HCT116 (cell line): ENCODE data around the gene SPPL2C.

Experiments used
- ATF3 ChIP-seq: IDR thresholded peaks from 2 replicates; pipeline ENCODE4 v1.6.1; 2012
- EZH2 ChIP-seq: fragments of 200-600 bp; sonication (generic); IDR thresholded peaks from 2 replicates; pipeline ENCODE4 v1.6.1; 2017; ENCODE audit warnings: antibody characterized with exemption, mixed run types
- EZH2phosphoT487 ChIP-seq: fragments of 200-600 bp; IDR thresholded peaks from 2 replicates; pipeline ENCODE4 v1.6.1; 2018; ENCODE audit warnings: antibody characterized with exemption, borderline replicate concordance
- POLR2A ChIP-seq: IDR thresholded peaks from 2 replicates; pipeline ENCODE4 v1.7.0; 2011; ENCODE audit warnings: borderline replicate concordance; ENCODE audit not compliant: insufficient read depth, insufficient read length; ENCODE audit errors: extremely low read depth
- POLR2AphosphoS5 ChIP-seq: IDR thresholded peaks from 2 replicates; pipeline ENCODE4 v1.6.1; 2011; ENCODE audit warnings: mild to moderate bottlenecking, low read depth, low read length, moderate library complexity
- RAD21 ChIP-seq: IDR thresholded peaks from 2 replicates; pipeline ENCODE4 v1.6.1; 2012; ENCODE audit warnings: low read depth, mild to moderate bottlenecking
- SIN3A ChIP-seq: IDR thresholded peaks from 2 replicates; pipeline ENCODE4 v1.6.1; 2012; ENCODE audit warnings: low read depth
- YY1 ChIP-seq: IDR thresholded peaks from 2 replicates; pipeline ENCODE4 v1.6.1; 2011; ENCODE audit warnings: low read length, low read depth, moderate library complexity, mild to moderate bottlenecking; ENCODE audit not compliant: insufficient replicate concordance; ENCODE audit errors: extremely low read depth
- ZNF274 ChIP-seq: fragments of 200-500 bp; sonication (Bioruptor generic); IDR thresholded peaks from 2 replicates; pipeline ENCODE4 v1.6.1; 2014; ENCODE audit warnings: mild to moderate bottlenecking, low read depth, low read length, inconsistent platforms
- TF ChIP-seq, protein P1 (sequence below), 3 experiments: fragments of 200-600 bp in 1 of 3; sonication (generic) in 1 of 3; IDR thresholded peaks in 2 of 3; conservative IDR thresholded peaks in 1 of 3; 2 replicates each; pipeline ENCODE4 v1.5.1; 2012 to 2017; ENCODE audit warnings: low read depth in 2 of 3, low read length in 2 of 3, antibody characterized with exemption in 1 of 3, borderline replicate concordance in 1 of 3, control low read depth in 1 of 3, mild to moderate bottlenecking in 1 of 3, mixed read lengths in 1 of 3, mixed run types in 1 of 3, moderate library complexity in 1 of 3; ENCODE audit not compliant: insufficient read depth in 1 of 3
- TF ChIP-seq, protein P2 (sequence below): IDR thresholded peaks from 2 replicates; pipeline ENCODE4 v1.6.1; 2012; ENCODE audit warnings: low read depth

DNA sequence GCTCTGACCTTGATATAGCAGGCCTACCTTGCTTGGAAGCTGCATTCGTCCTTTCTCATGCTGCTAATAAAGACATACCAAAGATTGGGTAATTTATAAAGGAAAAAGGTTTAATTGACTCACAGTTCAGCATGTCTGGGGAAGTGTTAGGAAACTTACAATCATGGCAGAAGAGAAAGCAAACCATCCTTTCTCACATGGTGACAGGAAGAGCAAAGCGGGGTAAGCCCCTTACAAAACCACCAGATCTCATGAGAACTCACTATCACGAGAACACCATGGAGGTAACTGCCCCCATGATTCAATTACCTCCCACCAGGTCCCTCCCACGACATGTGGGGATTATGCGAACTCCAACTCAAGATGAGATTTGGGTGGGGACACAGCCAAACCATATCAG, 43.7 kb downstream of the SPPL2C start:
- TF ChIP-seq EZH2, result no peak
- TF ChIP-seq POLR2A, result no peak
- TF ChIP-seq RAD21, result no peak
- no peak for TF ChIP-seq POLR2AphosphoS5
- TF ChIP-seq, protein P1, sequence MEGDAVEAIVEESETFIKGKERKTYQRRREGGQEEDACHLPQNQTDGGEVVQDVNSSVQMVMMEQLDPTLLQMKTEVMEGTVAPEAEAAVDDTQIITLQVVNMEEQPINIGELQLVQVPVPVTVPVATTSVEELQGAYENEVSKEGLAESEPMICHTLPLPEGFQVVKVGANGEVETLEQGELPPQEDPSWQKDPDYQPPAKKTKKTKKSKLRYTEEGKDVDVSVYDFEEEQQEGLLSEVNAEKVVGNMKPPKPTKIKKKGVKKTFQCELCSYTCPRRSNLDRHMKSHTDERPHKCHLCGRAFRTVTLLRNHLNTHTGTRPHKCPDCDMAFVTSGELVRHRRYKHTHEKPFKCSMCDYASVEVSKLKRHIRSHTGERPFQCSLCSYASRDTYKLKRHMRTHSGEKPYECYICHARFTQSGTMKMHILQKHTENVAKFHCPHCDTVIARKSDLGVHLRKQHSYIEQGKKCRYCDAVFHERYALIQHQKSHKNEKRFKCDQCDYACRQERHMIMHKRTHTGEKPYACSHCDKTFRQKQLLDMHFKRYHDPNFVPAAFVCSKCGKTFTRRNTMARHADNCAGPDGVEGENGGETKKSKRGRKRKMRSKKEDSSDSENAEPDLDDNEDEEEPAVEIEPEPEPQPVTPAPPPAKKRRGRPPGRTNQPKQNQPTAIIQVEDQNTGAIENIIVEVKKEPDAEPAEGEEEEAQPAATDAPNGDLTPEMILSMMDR (IDR thresholded peaks at IDR 0.05 in 2 of 3, conservative IDR thresholded peaks at IDR 0.05 in 1 of 3; ENCODE audit: borderline replicate concordance in 1 of 3, insufficient read depth in 1 of 3, low read depth in 2 of 3, low read length in 2 of 3), result no peak
- no peak for TF ChIP-seq SIN3A
- no peak for TF ChIP-seq YY1
- no peak for TF ChIP-seq ATF3
- no peak for TF ChIP-seq EZH2phosphoT487
- TF ChIP-seq ZNF274, result no peak
- TF ChIP-seq, protein P2, sequence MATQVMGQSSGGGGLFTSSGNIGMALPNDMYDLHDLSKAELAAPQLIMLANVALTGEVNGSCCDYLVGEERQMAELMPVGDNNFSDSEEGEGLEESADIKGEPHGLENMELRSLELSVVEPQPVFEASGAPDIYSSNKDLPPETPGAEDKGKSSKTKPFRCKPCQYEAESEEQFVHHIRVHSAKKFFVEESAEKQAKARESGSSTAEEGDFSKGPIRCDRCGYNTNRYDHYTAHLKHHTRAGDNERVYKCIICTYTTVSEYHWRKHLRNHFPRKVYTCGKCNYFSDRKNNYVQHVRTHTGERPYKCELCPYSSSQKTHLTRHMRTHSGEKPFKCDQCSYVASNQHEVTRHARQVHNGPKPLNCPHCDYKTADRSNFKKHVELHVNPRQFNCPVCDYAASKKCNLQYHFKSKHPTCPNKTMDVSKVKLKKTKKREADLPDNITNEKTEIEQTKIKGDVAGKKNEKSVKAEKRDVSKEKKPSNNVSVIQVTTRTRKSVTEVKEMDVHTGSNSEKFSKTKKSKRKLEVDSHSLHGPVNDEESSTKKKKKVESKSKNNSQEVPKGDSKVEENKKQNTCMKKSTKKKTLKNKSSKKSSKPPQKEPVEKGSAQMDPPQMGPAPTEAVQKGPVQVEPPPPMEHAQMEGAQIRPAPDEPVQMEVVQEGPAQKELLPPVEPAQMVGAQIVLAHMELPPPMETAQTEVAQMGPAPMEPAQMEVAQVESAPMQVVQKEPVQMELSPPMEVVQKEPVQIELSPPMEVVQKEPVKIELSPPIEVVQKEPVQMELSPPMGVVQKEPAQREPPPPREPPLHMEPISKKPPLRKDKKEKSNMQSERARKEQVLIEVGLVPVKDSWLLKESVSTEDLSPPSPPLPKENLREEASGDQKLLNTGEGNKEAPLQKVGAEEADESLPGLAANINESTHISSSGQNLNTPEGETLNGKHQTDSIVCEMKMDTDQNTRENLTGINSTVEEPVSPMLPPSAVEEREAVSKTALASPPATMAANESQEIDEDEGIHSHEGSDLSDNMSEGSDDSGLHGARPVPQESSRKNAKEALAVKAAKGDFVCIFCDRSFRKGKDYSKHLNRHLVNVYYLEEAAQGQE, result no peak
